HCT116 (cell line): ENCODE data around the gene ZCCHC9. TPM values are rescaled to one million over a fixed set of nuclear protein-coding genes. Genes with fewer than 3 reads are reported as not detected.

Source experiments
- ATAC-seq: fragments of 200-7000 bp; cut with Tn5 transposase; 2 replicates; pipeline ENCODE4 v1.9.1; 2020; ENCODE audit warnings: mild to moderate bottlenecking, moderate library complexity
- BruUV-seq: library from RNA; stranded (reverse); fragments of 400-500 nt; replicated peaks from 2 replicates; lab custom pipeline; 2021; lab: Mats Ljungman, UMichigan
- CTCF ChIA-PET: fragments of 300-600 bp; sonication (Branson Sonifier 250); formaldehyde crosslinking; loops from one replicate; lab custom pipeline; 2021; ENCODE audit warnings: antibody characterized with exemption; lab: Charles Lee
- POLR2A ChIA-PET: fragments of 300-600, 350-600 bp; sonication (Branson Sonifier 250); formaldehyde crosslinking; loops from one replicate; lab custom pipeline; 2021; ENCODE audit warnings: antibody characterized with exemption; lab: Charles Lee
- RAD21 ChIA-PET, 2 experiments: fragments of 300-600 bp; sonication (Branson Sonifier 250); formaldehyde crosslinking; loops; one replicate each; lab custom pipeline; 2023; ENCODE audit warnings: low total read pairs in 2 of 2; ENCODE audit not compliant: uncharacterized antibody in 2 of 2, unreplicated experiment in 2 of 2, low non-redundant PET in 1 of 2; lab: Charles Lee
- DNase-seq: peaks from one replicate; pipeline ENCODE4 v3.0.0-alpha.2; 2010; ENCODE audit warnings: low read depth, low spot score
- H2AFZ ChIP-seq: fragments of 200-600 bp; shearing (Covaris generic), sonication (generic); 2 replicates; pipeline ENCODE4 v1.6.1; 2017; ENCODE audit warnings: low read depth, mixed run types, mixed read lengths, antibody characterized with exemption, low read length; ENCODE audit not compliant: poor library complexity, severe bottlenecking
- H3K27ac ChIP-seq: 2 replicates; pipeline ENCODE4 v1.5.1; 2012; ENCODE audit warnings: low read depth, low read length
- H3K27me3 ChIP-seq: fragments of 200-600 bp; sonication (generic); 2 replicates; pipeline ENCODE4 v1.6.1; 2016; ENCODE audit warnings: mixed run types, low read length, mixed read lengths; ENCODE audit not compliant: insufficient read depth
- H3K36me3 ChIP-seq, 2 experiments: fragments of 200-500 bp in 1 of 2; fragments of 200-600 bp in 1 of 2; sonication (Bioruptor generic) in 1 of 2; sonication (generic) in 1 of 2; 2 replicates each; pipeline versions ENCODE4 v1.5.1 to v1.6.1; 2014 to 2016; ENCODE audit warnings: low read length in 2 of 2, inconsistent platforms in 1 of 2, mixed read lengths in 1 of 2, mixed run types in 1 of 2; ENCODE audit not compliant: insufficient read depth in 2 of 2, control insufficient read depth in 1 of 2
- H3K4me1 ChIP-seq, 2 experiments: fragments of 200-600 bp in 1 of 2; sonication (generic) in 1 of 2; 2 replicates each; pipeline versions ENCODE4 v1.5.1 to v1.6.1; 2012 to 2017; ENCODE audit warnings: low read length in 2 of 2, inconsistent platforms in 1 of 2, mild to moderate bottlenecking in 1 of 2, mixed read lengths in 1 of 2, mixed run types in 1 of 2, moderate library complexity in 1 of 2; ENCODE audit not compliant: insufficient read depth in 2 of 2, control insufficient read depth in 1 of 2
- H3K4me2 ChIP-seq: fragments of 200-600 bp; sonication (generic); 2 replicates; pipeline ENCODE4 v1.6.1; 2017; ENCODE audit warnings: mixed run types, low read length, mixed read lengths
- H3K4me3 ChIP-seq, 2 experiments: fragments of 200-600 bp in 1 of 2; sonication (generic) in 1 of 2; replicated peaks in 1 of 2; 2 replicates each; pipeline ENCODE4 v1.5.1; 2011 to 2016; ENCODE audit warnings: low read length in 2 of 2, control low read depth in 1 of 2, low read depth in 1 of 2, mild to moderate bottlenecking in 1 of 2, mixed read lengths in 1 of 2, mixed run types in 1 of 2
- H3K79me2 ChIP-seq: fragments of 200-600 bp; sonication (generic); 2 replicates; pipeline ENCODE4 v1.6.1; 2017; ENCODE audit warnings: mild to moderate bottlenecking, mixed run types, low read length, moderate library complexity, mixed read lengths; ENCODE audit not compliant: insufficient read depth
- H3K9ac ChIP-seq: fragments of 200-600 bp; sonication (generic); 2 replicates; pipeline ENCODE4 v1.6.1; 2016; ENCODE audit warnings: low read length, mixed read lengths
- H3K9me2 ChIP-seq: fragments of 200-600 bp; sonication (generic), shearing (Covaris generic); 2 replicates; pipeline ENCODE4 v1.6.1; 2017; ENCODE audit warnings: mixed run types, mild to moderate bottlenecking, moderate library complexity; ENCODE audit not compliant: insufficient read depth
- H3K9me3 ChIP-seq, 2 experiments: fragments of 200-500 bp in 1 of 2; fragments of 200-600 bp in 1 of 2; sonication (Bioruptor generic) in 1 of 2; sonication (generic) in 1 of 2; 2 replicates each; pipeline ENCODE4 v1.6.1; 2014 to 2017; ENCODE audit warnings: low read length in 2 of 2, mixed read lengths in 2 of 2, inconsistent platforms in 1 of 2, low read depth in 1 of 2, mild to moderate bottlenecking in 1 of 2, mixed run types in 1 of 2, moderate library complexity in 1 of 2; ENCODE audit not compliant: control insufficient read depth in 1 of 2, insufficient read depth in 1 of 2
- H4K20me1 ChIP-seq: fragments of 200-600 bp; sonication (generic), shearing (Covaris generic); 2 replicates; pipeline ENCODE4 v1.6.1; 2017; ENCODE audit warnings: mixed run types, mild to moderate bottlenecking, moderate library complexity; ENCODE audit not compliant: insufficient read depth
- ELF1 ChIP-seq: IDR thresholded peaks from 2 replicates; pipeline ENCODE4 v1.6.1; 2012; ENCODE audit warnings: low read depth, borderline replicate concordance
- JUND ChIP-seq: IDR thresholded peaks from 2 replicates; pipeline ENCODE4 v1.6.1; 2012
- RAD21 ChIP-seq: IDR thresholded peaks from 2 replicates; pipeline ENCODE4 v1.6.1; 2012; ENCODE audit warnings: low read depth, mild to moderate bottlenecking
- SIN3A ChIP-seq: IDR thresholded peaks from 2 replicates; pipeline ENCODE4 v1.6.1; 2012; ENCODE audit warnings: low read depth
- SP1 ChIP-seq: IDR thresholded peaks from 2 replicates; pipeline ENCODE4 v1.6.1; 2012; ENCODE audit warnings: low read depth
- SRF ChIP-seq: IDR thresholded peaks from 2 replicates; pipeline ENCODE4 v1.6.1; 2012; ENCODE audit warnings: low read depth
- TCF7L2 ChIP-seq: IDR thresholded peaks from 2 replicates; pipeline ENCODE4 v1.7.0; 2011; ENCODE audit warnings: borderline replicate concordance, inconsistent platforms; ENCODE audit not compliant: insufficient read depth, insufficient read length; ENCODE audit errors: extremely low read depth
- ZNF274 ChIP-seq: fragments of 200-500 bp; sonication (Bioruptor generic); IDR thresholded peaks from 2 replicates; pipeline ENCODE4 v1.6.1; 2014; ENCODE audit warnings: mild to moderate bottlenecking, low read depth, low read length, inconsistent platforms
- intact Hi-C: fragments of 100-400 bp; cut with micrococcal nuclease; formaldehyde crosslinking; loops from 2 replicates; pipeline ENCODE4 v1.10.0; 2022
- total RNA-seq: library from RNA; stranded (reverse); gene quantifications from one replicate; pipeline ENCODE4 v1.2.1, GENCODE V29; 2021; ENCODE audit not compliant: unreplicated experiment
- TF ChIP-seq, protein P1 (sequence below): IDR thresholded peaks from 2 replicates; pipeline ENCODE4 v1.6.1; 2012; ENCODE audit warnings: low read depth
- TF ChIP-seq, protein P2 (sequence below), 3 experiments: fragments of 200-600 bp in 1 of 3; sonication (generic) in 1 of 3; IDR thresholded peaks in 2 of 3; conservative IDR thresholded peaks in 1 of 3; 2 replicates each; pipeline ENCODE4 v1.5.1; 2012 to 2017; ENCODE audit warnings: low read depth in 2 of 3, low read length in 2 of 3, antibody characterized with exemption in 1 of 3, borderline replicate concordance in 1 of 3, control low read depth in 1 of 3, mild to moderate bottlenecking in 1 of 3, mixed read lengths in 1 of 3, mixed run types in 1 of 3, moderate library complexity in 1 of 3; ENCODE audit not compliant: insufficient read depth in 1 of 3

The ZCCHC9 gene
- total RNA-seq, 1 experiment from 2014 or later, result 33.7 TPM

DNA sequence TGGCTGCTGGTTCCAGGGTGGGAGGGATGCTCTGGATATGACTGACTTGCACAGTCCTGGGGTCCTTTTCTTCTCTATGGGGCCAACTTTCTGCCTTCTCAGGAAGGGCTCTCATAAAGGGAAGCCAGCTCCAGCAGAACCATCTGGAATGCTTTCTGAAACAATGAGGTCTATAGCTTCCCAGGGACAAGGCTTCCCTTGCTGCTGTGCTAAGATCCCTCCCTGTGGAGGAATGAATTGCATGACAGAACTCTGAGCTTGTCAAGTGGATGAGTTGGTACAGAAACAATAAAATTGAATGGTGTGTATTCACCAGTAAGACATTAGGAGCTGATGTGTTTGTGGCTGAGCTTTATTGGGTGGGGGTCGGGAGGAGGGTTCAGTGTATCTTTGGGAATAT is 48.5 kb upstream of the ZCCHC9 start:
- Histone ChIP-seq H3K79me2 (no peaks in the 10 kb centered on the region), H3K27ac (no peak overlapping the region), H3K4me2 (no peak overlapping the region), H3K9me3 (no peaks in the 10 kb centered on the region), H3K4me1 (peaks cover 7 to 11% of the 10 kb centered on the region in 2 experiments), H3K9ac (no peak overlapping the region), H3K9me2 (no peaks in the 10 kb centered on the region), H3K4me3 (no peak overlapping the region), H3K36me3 (no peaks in the 10 kb centered on the region), H4K20me1 (no peaks in the 10 kb centered on the region), H2AFZ (no peak overlapping the region), H3K27me3 (no peaks in the 10 kb centered on the region)
- ChIA-PET POLR2A (no interaction called here), CTCF (no interaction called here), RAD21 (no interaction called here)
- intact Hi-C loops, result no loop called here
- ATAC-seq (no peak), DNase-seq (no peak)
- BruUV-seq, result no TSS peak
- TF ChIP-seq RAD21, result no peak
- no peak for TF ChIP-seq SIN3A
- TF ChIP-seq, protein P1, sequence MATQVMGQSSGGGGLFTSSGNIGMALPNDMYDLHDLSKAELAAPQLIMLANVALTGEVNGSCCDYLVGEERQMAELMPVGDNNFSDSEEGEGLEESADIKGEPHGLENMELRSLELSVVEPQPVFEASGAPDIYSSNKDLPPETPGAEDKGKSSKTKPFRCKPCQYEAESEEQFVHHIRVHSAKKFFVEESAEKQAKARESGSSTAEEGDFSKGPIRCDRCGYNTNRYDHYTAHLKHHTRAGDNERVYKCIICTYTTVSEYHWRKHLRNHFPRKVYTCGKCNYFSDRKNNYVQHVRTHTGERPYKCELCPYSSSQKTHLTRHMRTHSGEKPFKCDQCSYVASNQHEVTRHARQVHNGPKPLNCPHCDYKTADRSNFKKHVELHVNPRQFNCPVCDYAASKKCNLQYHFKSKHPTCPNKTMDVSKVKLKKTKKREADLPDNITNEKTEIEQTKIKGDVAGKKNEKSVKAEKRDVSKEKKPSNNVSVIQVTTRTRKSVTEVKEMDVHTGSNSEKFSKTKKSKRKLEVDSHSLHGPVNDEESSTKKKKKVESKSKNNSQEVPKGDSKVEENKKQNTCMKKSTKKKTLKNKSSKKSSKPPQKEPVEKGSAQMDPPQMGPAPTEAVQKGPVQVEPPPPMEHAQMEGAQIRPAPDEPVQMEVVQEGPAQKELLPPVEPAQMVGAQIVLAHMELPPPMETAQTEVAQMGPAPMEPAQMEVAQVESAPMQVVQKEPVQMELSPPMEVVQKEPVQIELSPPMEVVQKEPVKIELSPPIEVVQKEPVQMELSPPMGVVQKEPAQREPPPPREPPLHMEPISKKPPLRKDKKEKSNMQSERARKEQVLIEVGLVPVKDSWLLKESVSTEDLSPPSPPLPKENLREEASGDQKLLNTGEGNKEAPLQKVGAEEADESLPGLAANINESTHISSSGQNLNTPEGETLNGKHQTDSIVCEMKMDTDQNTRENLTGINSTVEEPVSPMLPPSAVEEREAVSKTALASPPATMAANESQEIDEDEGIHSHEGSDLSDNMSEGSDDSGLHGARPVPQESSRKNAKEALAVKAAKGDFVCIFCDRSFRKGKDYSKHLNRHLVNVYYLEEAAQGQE, result no peak
- no peak for TF ChIP-seq ZNF274
- no peak for TF ChIP-seq JUND
- TF ChIP-seq ELF1, result no peak
- no peak for TF ChIP-seq SRF
- TF ChIP-seq, protein P2, sequence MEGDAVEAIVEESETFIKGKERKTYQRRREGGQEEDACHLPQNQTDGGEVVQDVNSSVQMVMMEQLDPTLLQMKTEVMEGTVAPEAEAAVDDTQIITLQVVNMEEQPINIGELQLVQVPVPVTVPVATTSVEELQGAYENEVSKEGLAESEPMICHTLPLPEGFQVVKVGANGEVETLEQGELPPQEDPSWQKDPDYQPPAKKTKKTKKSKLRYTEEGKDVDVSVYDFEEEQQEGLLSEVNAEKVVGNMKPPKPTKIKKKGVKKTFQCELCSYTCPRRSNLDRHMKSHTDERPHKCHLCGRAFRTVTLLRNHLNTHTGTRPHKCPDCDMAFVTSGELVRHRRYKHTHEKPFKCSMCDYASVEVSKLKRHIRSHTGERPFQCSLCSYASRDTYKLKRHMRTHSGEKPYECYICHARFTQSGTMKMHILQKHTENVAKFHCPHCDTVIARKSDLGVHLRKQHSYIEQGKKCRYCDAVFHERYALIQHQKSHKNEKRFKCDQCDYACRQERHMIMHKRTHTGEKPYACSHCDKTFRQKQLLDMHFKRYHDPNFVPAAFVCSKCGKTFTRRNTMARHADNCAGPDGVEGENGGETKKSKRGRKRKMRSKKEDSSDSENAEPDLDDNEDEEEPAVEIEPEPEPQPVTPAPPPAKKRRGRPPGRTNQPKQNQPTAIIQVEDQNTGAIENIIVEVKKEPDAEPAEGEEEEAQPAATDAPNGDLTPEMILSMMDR (IDR thresholded peaks at IDR 0.05 in 2 of 3, conservative IDR thresholded peaks at IDR 0.05 in 1 of 3; ENCODE audit: borderline replicate concordance in 1 of 3, insufficient read depth in 1 of 3, low read depth in 2 of 3, low read length in 2 of 3), result no peak
- no peak for TF ChIP-seq TCF7L2
- TF ChIP-seq SP1, result no peak
